GM19438 (cell line): ENCODE data around the gene ENO4.

Source experiments
- ATAC-seq: cut with Tn5 transposase; IDR thresholded peaks from one replicate; pipeline ENCODE4 v1.9.1; 2021; ENCODE audit warnings: low read depth; ENCODE audit not compliant: unreplicated experiment

ENO4 gene, protein sequence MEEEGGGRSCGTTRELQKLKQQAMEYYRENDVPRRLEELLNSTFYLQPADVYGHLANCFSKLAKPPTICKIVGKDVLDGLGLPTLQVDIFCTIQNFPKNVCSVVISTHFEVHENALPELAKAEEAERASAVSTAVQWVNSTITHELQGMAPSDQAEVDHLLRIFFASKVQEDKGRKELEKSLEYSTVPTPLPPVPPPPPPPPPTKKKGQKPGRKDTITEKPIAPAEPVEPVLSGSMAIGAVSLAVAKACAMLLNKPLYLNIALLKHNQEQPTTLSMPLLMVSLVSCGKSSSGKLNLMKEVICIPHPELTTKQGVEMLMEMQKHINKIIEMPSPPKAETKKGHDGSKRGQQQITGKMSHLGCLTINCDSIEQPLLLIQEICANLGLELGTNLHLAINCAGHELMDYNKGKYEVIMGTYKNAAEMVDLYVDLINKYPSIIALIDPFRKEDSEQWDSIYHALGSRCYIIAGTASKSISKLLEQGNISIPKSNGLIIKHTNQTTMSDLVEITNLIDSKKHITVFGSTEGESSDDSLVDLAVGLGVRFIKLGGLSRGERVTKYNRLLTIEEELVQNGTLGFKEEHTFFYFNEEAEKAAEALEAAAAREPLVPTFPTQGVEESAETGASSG

DNA sequence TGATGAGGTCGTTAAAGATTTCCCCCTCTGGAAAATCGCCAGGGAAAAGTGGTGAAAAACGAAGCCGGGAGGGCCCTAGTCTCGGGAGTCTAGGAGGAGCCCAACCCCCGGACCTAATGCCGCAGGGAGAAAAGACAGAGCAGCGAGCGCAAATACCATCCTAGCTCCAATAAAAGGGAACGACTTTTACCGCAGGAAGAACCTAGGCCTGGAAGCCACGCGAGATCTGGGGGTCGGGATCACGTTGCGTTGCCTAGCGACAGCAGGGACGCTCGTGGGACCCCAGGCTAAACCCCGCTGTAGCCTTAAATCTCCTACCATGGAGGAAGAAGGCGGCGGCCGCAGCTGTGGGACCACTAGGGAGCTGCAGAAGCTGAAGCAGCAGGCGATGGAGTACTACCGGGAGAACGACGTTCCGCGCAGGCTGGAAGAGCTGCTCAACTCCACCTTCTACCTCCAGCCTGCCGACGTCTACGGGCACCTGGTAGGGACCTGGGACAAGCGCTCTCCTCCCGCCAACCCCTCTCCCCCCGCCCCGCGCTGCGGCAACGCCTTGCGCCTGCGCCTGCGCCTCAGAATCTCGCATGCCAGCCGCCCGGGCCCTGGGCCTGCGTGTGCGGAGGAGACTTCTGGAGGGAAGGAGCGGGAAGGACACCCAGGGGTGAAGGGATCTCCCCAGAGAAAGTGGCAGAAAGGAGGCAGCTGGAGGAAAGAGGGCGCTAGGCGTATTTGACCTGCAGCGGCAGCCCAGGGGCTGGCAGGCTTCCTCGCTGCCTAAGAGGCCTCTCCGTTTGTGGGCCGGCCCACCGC, at the start of gene ENO4:
Gene ENO4, plus strand, starts transcription at position 252 of the 810 bp plus-strand sequence. Its CDS starts 68 bp downstream, at position 320.
- ATAC-seq = peak; percentile 69

DNA sequence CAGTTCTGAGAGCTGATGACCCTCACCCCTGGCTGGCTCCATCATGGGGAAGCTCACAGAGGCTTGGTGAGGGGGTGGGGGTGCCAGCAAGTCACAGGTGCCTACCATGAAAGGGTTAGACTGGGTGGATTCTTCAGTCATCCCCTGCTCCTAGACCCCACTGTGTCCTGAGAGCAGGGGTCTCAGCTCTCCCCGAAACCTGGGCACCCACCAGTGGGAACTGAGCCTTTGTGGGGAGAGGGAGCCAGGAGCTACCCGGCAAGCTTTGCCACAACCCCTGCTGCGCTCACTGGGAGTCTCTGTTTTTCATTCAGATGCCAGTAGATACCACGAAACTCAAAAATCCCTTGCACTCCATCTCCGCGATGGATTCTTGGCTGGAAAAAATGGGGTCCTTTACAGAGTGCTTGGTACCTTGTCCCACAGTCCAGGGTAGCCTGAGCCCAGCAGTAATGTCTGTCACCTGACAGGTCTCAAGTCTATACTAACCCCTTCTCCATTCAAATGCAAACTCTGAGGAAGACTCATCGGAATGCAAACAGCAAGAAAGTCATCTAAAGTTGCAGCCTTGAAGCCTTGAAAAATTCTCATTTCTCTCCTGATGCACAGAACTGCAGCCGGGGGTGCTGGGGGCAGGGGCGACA, 48.9 kb upstream of the ENO4 start:
- no peak for ATAC-seq

DNA sequence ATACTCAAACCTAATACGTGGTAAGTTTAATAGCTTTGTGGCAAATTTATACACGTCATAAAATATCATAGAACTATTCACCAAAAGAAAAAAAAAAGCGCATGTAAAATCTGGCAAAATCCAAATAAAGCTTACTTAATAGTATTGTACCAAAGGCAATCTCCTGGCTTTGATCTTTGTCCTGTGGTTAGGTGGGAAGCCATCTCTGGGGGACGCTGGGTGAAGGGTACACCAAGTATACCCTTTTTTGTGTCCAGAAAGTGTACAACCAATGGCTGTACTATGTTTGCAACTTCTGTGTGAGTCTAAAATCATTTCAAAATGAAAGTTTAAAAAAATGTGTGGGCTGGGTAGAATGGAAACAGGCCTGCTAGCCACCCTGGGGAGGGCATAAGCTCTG, 47.6 kb upstream of the ENO4 start:
- ATAC-seq = no peak

DNA sequence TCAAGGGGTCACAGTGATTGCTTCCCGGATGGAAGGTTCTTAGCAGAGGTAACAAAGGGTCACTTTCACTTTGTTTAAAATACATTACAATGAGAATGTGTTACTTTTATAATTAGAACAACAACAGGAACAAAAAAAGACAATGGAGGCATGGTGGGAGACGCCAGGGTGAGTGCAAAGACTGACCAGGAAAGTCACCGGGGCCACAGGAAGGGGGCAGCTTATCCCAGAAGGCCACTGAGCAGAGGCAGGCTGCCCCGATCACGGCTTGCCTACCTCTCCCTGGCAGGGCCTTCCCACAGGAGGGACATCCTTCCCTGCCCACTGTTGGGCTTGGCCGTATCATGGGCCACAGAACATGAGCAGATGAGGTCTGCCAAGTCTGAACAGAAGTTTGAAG, 46.8 kb upstream of the ENO4 start:
- ATAC-seq = no peak

DNA sequence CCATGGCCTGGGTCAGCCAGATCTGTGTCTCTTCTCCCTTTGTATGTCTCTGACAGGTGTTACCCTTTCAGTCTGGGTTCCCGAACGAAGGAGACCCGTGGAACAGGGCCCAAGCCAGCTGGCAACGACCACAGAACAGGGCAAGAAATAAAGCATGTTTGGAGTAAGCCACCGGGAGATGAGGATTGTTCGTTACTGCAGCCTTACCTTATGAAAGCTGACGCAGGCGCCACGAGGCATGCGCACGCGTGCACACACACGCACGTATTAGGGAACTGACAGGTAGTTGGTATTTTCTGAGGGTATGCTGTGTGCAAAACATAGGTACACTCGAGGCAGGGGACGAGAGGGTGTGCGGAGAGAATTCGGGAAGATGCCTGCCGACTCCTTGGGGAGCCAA, 46.4 kb upstream of the ENO4 start:
- ATAC-seq = no peak

DNA sequence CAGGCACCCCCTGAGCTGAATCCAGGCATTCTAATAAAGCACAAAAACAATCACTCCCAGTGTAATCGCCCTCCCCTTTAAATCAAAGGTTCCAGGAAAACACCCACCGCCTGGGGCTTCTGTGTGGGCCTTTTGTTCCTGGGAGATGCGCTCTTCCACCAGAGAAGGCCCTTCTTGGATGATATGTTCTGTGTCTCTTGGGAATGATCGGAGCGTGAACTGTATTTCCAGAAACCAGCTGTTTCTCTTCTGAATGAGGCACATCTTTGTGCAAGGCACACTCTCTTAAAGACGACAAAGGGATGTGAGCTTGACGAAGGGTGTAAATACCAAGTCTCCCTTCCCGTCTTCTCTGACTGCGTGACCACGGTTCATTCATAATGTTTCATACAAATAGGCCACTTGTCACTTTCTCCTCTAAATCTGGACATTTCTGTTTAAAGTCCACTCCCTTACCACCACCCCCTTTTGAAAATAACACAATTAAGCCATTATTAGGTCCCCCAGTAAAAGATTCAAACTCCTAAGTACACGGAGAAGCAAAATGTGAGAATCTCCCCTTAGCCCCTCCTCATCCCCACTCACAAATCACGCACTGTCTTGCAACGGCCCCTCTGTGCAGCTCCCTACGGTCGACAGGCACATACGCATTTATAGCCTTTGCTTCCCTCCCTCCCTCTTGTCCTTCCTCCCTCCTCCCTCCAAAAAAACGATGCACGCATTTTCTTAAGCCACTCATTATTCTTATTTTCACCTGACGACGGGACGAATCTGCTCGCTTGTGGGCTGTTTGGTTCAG, 45.6 kb upstream of the ENO4 start:
- no peak for ATAC-seq

DNA sequence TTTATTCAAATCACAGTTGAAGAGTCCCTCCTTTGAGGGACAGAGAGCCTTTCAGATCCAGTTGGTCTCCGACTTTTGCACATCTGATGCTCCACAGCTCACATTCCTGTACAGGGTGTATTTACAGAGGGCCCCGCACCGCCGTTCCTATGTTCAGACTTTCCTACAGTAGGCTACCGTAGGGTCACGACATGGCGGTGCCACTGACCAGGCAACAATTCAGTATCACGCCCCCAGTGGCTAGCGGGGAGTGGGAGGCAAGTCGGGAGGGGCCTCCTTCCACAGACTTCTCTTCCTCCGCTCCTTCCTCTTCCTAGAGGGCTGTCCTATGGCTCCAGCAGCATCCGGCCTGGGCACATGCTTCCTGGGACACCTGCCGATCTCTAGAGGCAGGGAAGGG, 40.6 kb upstream of the ENO4 start:
- ATAC-seq = no peak

DNA sequence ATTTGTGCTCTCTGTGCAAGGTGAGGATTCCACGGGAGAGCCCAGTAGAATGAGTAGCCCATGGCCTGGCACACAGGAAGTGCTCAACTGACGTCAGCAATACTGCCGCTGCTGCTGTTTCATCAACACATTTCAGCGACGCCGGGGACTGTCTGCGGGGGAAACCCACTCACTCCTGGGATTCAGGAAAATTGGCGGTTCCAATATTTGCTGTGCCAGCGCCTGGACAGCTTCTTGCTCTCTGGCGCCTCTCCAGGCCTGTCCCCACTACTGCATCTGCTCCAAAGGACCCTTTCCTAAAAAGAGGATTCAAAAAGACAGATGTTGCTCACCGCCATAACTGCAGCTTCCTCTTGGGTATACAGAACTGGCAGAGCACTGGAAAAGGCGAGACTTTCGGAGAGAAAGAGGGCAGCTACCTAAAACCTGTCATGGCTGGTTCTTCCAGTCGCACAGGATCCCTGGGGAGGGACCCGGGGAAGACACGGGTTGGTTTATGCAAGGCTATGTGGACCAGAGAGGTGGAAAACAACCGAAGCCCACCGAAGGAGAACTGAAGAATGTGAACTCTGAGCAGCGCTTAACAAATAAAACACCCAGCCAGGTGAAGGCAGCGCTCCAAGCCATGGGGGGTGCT, 39.7 kb upstream of the ENO4 start:
- no peak for ATAC-seq

DNA sequence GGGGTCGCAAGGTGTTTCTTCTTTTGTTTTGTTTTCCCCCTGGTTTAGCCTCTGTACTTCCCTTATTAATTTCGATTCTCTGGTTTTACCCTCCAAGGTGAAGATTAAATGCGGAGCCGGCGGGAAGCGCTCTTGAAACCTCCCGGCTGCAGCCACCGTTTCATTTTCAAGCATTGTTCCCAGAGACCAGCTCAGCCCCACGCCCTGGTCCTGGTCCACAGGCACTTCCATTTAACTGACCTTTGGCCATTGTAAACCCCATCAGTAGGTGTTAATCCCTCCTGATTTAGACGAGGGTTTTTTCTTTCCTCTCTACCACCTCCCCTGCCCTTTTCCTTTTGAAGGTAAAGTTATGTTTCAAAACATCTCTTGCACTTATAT, 39.2 kb upstream of the ENO4 start:
- ATAC-seq = no peak

DNA sequence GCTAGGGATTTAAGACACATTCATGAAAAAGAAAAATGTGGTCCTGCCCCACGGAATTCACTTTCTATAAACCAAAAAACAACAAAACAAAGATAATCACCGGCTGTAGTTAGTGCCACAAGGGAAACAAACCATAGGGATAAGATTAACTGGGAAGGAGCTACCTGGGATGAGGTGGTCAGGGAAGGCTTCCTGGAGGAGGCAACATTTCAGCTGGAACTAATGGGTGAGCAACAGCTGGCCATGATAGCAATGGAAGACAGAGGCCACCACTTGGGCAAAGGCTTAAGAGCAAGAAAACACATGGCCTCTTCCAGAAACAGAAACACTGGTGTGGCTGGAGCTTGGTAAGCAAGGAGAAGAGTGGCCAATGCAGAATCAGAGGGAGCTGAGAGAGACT, 38.4 kb upstream of the ENO4 start:
- ATAC-seq = no peak

DNA sequence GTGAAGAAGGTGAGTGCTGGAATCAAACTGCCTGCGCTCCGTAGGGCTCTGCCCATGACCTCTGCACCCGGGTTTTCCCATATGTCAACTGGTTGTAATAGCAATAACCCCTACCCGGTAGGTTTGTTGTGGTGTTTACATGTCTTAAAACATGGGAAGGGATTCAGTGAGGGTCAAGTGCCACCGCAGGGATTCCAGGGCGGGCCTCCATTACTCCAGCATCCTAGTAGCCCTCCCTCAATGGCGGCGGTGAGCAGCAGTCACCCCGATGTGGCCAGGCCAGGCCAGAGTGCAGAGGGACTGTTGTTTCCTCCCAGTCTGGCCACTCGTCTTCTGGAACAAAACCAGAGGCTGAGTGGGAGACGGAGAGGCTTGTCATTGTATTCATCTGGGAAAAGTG, 37.6 kb upstream of the ENO4 start:
- no peak for ATAC-seq

DNA sequence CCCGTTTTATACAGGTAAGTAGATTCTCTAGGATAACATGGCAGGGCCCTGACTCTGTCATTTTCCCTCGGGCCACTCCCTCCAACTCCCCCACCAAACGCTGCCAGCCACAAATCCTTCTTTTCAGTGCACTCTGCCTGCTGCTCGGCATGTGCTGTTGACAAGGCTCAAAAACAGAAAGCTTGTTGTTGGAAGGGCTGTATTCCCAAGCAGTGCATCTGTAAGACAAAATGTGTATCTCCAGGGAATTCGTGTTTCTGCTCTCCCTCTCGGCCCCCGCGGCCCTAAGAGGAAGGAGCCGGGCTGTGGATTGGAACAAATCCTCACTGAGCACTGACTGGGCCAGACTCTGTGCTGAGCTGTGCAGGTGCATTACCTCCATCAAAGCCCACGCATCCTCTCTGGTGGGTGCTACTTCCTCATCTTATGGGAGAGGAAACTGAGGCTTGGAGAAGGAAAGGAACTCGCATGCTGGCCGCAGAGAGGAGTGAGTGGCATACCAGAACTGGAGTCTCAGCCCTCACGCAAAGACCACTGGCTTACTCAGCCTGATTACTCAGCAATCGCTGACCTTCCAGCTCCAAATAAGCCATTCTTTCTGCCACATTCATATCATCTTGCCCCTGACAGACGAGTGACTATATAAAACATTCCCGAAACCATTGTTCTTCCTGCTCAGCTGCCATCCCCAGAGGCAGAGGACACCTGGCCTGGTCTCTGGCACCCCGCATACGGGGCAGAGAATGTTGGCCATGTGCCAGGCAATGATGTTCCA, 33.5 kb upstream of the ENO4 start:
- no peak for ATAC-seq

DNA sequence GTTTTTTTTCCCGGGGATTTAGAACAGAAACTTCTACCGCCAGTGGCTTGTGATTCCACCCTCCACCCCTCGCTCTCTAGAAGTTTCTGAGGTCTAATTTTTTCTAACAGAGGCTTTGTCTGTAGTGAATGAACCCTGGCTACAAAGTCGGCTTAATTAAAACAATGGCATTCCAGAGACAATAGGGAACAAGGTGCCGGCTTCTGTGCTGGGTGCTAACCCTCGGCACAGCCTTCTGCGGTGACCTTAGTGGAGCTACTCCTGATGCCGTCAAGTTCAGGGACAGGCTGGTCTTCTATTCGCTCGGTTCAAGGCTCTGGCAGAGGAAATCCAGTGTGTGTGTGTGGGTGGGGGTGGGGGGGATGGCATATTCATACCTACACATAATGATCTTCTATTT, 32.1 kb upstream of the ENO4 start:
- ATAC-seq = no peak

DNA sequence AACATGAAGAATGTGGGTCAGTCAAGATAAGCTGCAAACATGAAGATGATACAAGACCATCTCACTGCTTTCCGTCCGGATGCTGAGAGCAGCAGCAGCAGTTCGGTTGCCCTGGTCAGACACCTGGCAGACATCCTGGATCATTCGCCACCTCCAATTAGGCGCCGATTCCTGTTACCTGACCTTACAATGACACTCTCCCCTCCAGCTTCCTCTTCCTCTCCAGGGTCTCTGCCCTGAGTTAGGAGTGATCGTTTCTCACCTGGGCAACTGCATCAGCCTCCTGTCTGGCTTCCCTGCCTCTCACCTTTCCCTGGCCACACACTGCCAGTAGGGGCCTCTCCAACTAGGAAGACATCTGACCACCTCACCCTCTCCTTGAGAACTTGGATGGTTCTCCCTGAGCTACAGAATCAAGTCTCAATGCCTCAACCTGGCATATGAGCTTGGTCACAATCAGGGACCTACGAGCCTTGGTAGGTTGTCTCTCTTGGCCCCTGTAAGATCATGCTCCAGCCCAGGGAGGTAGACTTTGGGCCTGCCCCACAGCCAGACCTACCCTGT, 31.4 kb upstream of the ENO4 start:
- no peak for ATAC-seq

DNA sequence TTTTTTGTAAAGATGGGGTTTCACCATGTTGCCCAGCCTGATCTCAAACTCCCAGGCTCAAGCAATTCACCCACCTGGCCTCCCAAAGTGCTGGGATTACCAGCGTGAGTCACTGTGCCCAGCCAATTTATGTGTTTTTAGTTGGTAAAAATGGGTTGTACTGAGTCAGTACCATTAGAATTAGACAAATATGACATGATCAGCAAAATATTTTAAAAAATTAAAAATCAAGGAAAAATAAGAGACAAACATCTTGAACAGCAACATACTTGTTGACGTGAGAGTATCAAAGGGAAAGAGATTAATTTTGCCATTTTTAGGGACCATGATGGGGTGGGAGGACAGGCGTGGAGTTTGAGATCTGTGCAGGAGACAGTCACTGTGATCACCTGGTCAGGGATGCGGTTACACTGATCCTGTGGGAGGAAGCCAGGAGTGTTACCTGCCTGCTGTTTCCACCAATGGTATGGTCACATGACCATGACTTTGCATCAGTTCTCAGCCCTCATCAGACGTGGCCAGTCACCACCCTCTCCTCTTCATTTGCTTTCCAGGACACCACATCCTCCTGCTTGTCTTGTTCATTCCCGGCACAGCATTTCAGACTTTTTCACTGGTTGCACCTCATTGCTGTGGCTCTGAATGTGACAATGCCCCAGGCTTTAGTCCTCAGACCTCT, 29.2 kb upstream of the ENO4 start:
- ATAC-seq = no peak

DNA sequence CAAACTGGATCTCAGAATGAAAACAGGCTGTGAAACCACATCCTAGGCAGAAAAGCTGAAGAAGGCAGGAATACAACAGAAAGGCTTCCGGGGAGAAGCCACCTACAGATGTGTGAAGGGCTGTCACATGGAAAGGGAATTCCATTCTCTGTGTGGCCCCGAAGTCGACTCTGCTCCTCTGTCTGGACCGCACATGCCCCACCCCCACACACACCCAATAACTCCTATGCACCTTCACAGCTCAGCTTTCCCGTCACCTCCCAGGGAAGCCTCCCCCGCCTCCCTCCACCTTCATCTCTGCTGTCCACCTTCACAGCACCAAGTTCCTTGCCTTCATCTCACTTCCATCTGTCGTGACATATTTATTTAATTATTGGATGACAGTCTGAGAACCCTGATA, 23.4 kb upstream of the ENO4 start:
- no peak for ATAC-seq

DNA sequence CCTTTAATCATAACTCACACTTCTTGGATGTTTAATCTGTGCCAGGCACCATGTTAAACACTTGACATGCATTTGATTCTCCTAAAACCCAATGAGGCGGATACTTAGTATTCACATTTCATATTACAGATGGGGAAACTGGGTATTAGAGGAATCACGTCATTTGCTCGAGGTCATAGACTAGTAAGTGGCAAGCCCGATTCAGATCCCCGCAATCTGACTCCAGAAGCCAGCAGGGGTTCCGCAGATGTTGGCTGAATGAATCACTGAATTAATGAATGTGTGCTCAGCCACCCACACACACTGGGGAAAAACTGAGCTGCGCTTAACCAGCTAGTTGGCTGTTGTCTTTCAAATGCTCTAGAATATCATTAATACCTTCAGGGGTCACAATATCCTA, 22.5 kb upstream of the ENO4 start:
- ATAC-seq = no peak

DNA sequence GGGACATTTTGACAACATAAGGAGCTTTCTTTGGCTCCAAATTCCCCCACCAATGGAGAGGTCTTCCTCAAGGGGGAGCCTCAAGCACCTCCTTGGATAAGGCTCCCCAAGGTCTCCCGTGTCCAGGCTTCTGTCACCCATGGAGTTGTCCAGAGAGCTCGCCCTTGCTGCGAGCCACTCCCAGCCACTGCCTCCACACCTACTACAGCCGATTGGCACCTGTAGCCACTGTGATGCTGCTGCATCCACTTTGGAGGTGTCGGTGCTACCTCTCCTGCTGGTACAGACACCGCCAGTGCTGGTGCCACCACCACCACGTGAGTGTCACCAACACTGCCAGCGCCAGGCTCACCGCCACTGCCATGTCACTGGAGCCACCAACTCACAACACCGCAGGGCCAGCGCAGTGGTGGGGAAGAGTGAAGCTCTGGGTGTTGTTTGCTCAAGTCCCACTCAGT, 22.1 kb upstream of the ENO4 start:
- ATAC-seq = no peak
